ENCODE measurements around the gene UQCR10.
A peak's percentile ranks its signal among the peaks of the same experiment; 100 is the strongest.

Gene UQCR10

GRCh38 chr22:29741926-29742325 lies 25.2 kb upstream of the UQCR10 start:
- Histone ChIP-seq H3K9me3 (ENCODE audit: control insufficient read depth, insufficient read depth, low read depth, low read length) (no peaks in the 10 kb centered on the region), H3K4me3 (ENCODE audit: low read depth, low read length) (no peak overlapping the region), H3K4me1 (ENCODE audit: control insufficient read depth, insufficient read depth, low read length) (no peaks in the 10 kb centered on the region), H3K36me3 (ENCODE audit: control insufficient read depth in 2 of 2, insufficient read depth in 1 of 2, low read length in 2 of 2) (peaks cover 0 to 39% of the 10 kb centered on the region in 2 experiments; a peak in 2 of 3 replicates), H3K27ac (ENCODE audit: extremely low read depth, low read depth, low read length) (no peak overlapping the region)
- POLR2A ChIA-PET = no interaction called here
- TF ChIP-seq ZBTB17 (tag by site-specific recombination; IDR thresholded peaks at IDR 0.05) = 0 out of 2 replicates have a peak, but pooled peaks have one; percentile 18
- 0 out of 2 replicates have a peak, but pooled peaks have one; percentile 16 for TF ChIP-seq SCRT2 (tag by site-specific recombination; IDR thresholded peaks at IDR 0.05)
- no peak for TF ChIP-seq ZSCAN16 (tag by site-specific recombination; IDR thresholded peaks at IDR 0.05)
- CTCF ChIA-PET = interaction anchor here (0.7 to 1.2 kb wide), 3 partner anchors 15 to 347 kb away, joined by 3 to 5 read pairs (median 4); no protein-coding TSS in a partner anchor

GRCh38 chr22:29742326-29742725 lies 24.8 kb upstream of the UQCR10 start:
- TF ChIP-seq ZNF398 (tag by site-specific recombination; IDR thresholded peaks at IDR 0.05) = no peak
- no peak for TF ChIP-seq ZNF169 (tag by site-specific recombination; IDR thresholded peaks at IDR 0.05)
- no peak for TF ChIP-seq ZNF37A (tag by site-specific recombination; IDR thresholded peaks at IDR 0.05)
- no peak for TF ChIP-seq ZNF426 (tag by site-specific recombination; IDR thresholded peaks at IDR 0.05)
- TF ChIP-seq ZNF433 (tag by site-specific recombination; IDR thresholded peaks at IDR 0.05; ENCODE audit: low read depth) = no peak
- TF ChIP-seq WT1 (tag by site-specific recombination; IDR thresholded peaks at IDR 0.05) = no peak
- TF ChIP-seq YY2 (tag by site-specific recombination; IDR thresholded peaks at IDR 0.05) = no peak
- no peak for TF ChIP-seq ZNF747 (tag by site-specific recombination; IDR thresholded peaks at IDR 0.05)
- no peak for TF ChIP-seq ZFP3 (tag by site-specific recombination; IDR thresholded peaks at IDR 0.05; ENCODE audit: low read depth)
- TF ChIP-seq ZSCAN4 (tag by site-specific recombination; IDR thresholded peaks at IDR 0.05) = no peak
- TF ChIP-seq ZNF544 (tag by site-specific recombination; IDR thresholded peaks at IDR 0.05) = no peak
- no peak for TF ChIP-seq ZNF175 (tag by site-specific recombination; IDR thresholded peaks at IDR 0.05)
- no peak for TF ChIP-seq GFI1B (tag by site-specific recombination; IDR thresholded peaks at IDR 0.05)
- TF ChIP-seq KLF10 (tag by site-specific recombination; IDR thresholded peaks at IDR 0.05) = no peak
- no peak for TF ChIP-seq ZNF416 (tag by site-specific recombination; IDR thresholded peaks at IDR 0.05)
- TF ChIP-seq ZBTB20 (tag by site-specific recombination; IDR thresholded peaks at IDR 0.05) = no peak
- TF ChIP-seq ZFP69B (tag by site-specific recombination; IDR thresholded peaks at IDR 0.05) = no peak
- no peak for TF ChIP-seq ZNF76 (tag by site-specific recombination; IDR thresholded peaks at IDR 0.05; ENCODE audit: borderline replicate concordance, low read depth)
- TF ChIP-seq ZBTB49 (tag by site-specific recombination; IDR thresholded peaks at IDR 0.05; ENCODE audit: low read depth) = no peak
- TF ChIP-seq YY1 (tag by site-specific recombination; IDR thresholded peaks at IDR 0.05) = no peak
- no peaks in the 10 kb centered on the region for H3K9me3 ChIP-seq (ENCODE audit: control insufficient read depth, insufficient read depth, low read depth, low read length)
- no peak overlapping the region for H3K27ac ChIP-seq (ENCODE audit: extremely low read depth, low read depth, low read length)
- H3K4me3 ChIP-seq (ENCODE audit: low read depth, low read length) = no peak overlapping the region
- H3K36me3 ChIP-seq (ENCODE audit: control insufficient read depth in 2 of 2, insufficient read depth in 1 of 2, low read length in 2 of 2) = peaks cover 0 to 43% of the 10 kb centered on the region in 2 experiments; a peak in 2 of 3 replicates
- POLR2A ChIA-PET = no interaction called here
- no peaks in the 10 kb centered on the region for H3K4me1 ChIP-seq (ENCODE audit: control insufficient read depth, insufficient read depth, low read length)
- CTCF ChIA-PET = interaction anchor here (1.2 kb wide), 1 partner anchor 263 kb away, joined by 5 read pairs; no protein-coding TSS in a partner anchor

Data from HEK293 (cell line).